Endothelial cell of umbilical vein (primary cell): ENCODE measurements around the gene NFATC2. TPM values are rescaled to one million over a fixed set of nuclear protein-coding genes. Genes with fewer than 3 reads are reported as not detected.
A peak's percentile ranks its signal among the peaks of the same experiment; 100 is the strongest.

ENCODE experiments used
- BruUV-seq: library from RNA; stranded (reverse); fragments of 400-500 nt; replicated peaks from 2 replicates; lab custom pipeline; 2021; lab: Mats Ljungman, UMichigan
- CTCF ChIA-PET: fragments of 300-600, 350-600 bp; sonication (Branson Sonifier 250); formaldehyde crosslinking; loops from one replicate; lab custom pipeline; 2021; ENCODE audit warnings: antibody characterized with exemption, inconsistent platforms; lab: Charles Lee
- POLR2A ChIA-PET: fragments of 300-600, 350-600 bp; sonication (Branson Sonifier 250); formaldehyde crosslinking; loops from one replicate; lab custom pipeline; 2021; ENCODE audit warnings: antibody characterized with exemption, inconsistent platforms; lab: Charles Lee
- DNase-seq: peaks from one replicate; pipeline ENCODE4 v3.0.0-alpha.2; 2011; ENCODE audit warnings: low read depth, low spot score
- FAIRE-seq: peaks from 2 replicates; lab custom pipeline; 2011; peaks lifted over from hg19 to GRCh38; lab: Jason Lieb, UNC
- H2AFZ ChIP-seq: 2 replicates; pipeline ENCODE4 v1.6.0; 2012; ENCODE audit warnings: low read depth, low read length, control low read depth, inconsistent platforms
- H3K27ac ChIP-seq: 2 replicates; pipeline ENCODE4 v1.5.1; 2011; ENCODE audit warnings: low read depth, mild to moderate bottlenecking, control low read depth, low read length, moderate library complexity; ENCODE audit not compliant: insufficient read depth
- H3K27me3 ChIP-seq, 2 experiments: 2 replicates each; pipeline versions ENCODE4 v1.6.0 to v1.6.1; 2011; ENCODE audit warnings: low read length in 2 of 2, mixed read lengths in 1 of 2; ENCODE audit not compliant: control insufficient read depth in 2 of 2, insufficient read depth in 2 of 2
- H3K36me3 ChIP-seq, 2 experiments: 2 replicates in 1 of 2; 3 replicates in 1 of 2; pipeline ENCODE4 v1.5.1; 2011; ENCODE audit warnings: low read length in 2 of 2, mild to moderate bottlenecking in 1 of 2, moderate library complexity in 1 of 2; ENCODE audit not compliant: control insufficient read depth in 2 of 2, insufficient read depth in 2 of 2; ENCODE audit errors: extremely low read depth in 1 of 2
- H3K4me1 ChIP-seq: 3 replicates; pipeline ENCODE4 v1.5.1; 2011; ENCODE audit warnings: mild to moderate bottlenecking, low read length; ENCODE audit not compliant: control insufficient read depth, insufficient read depth; ENCODE audit errors: extremely low read depth
- H3K4me2 ChIP-seq: 2 replicates; pipeline ENCODE4 v1.6.1; 2011; ENCODE audit warnings: low read length, control low read depth, mixed read lengths; ENCODE audit not compliant: insufficient read depth
- H3K4me3 ChIP-seq, 3 experiments: fragments of 200-600 bp in 1 of 3; sonication (generic), shearing (Covaris generic) in 1 of 3; replicated peaks in 1 of 3; 2 replicates each; pipeline ENCODE4 v1.5.1; 2011 to 2016; ENCODE audit warnings: control low read depth in 3 of 3, low read length in 3 of 3, mild to moderate bottlenecking in 2 of 3, inconsistent platforms in 1 of 3, low read depth in 1 of 3, moderate library complexity in 1 of 3; ENCODE audit not compliant: insufficient read depth in 1 of 3
- H3K79me2 ChIP-seq: 2 replicates; pipeline ENCODE4 v1.6.0; 2012; ENCODE audit warnings: low read length, inconsistent platforms; ENCODE audit not compliant: control insufficient read depth, insufficient read depth
- H3K9ac ChIP-seq: replicated peaks from 2 replicates; pipeline ENCODE3; 2011; ENCODE audit warnings: low read length, control low read depth; ENCODE audit not compliant: insufficient read depth; ENCODE audit errors: extremely low read depth
- H3K9me1 ChIP-seq: replicated peaks from 3 replicates; pipeline ENCODE4 v1.6.0; 2011; ENCODE audit warnings: mild to moderate bottlenecking, low read length; ENCODE audit not compliant: control insufficient read depth, insufficient read depth; ENCODE audit errors: extremely low read depth
- H3K9me3 ChIP-seq: replicated peaks from 2 replicates; pipeline ENCODE4 v1.5.1; 2012; ENCODE audit warnings: low read length, inconsistent platforms; ENCODE audit not compliant: control insufficient read depth, insufficient read depth
- H4K20me1 ChIP-seq: replicated peaks from 2 replicates; pipeline ENCODE3; 2011; ENCODE audit warnings: mild to moderate bottlenecking, low read length; ENCODE audit not compliant: control insufficient read depth, insufficient read depth; ENCODE audit errors: extremely low read depth
- CTCF ChIP-seq, 2 donors: IDR thresholded peaks; 1 replicate in 1 of 2; 2 replicates in 1 of 2; pipeline ENCODE4 v1.5.1; 2011; ENCODE audit warnings: low read length in 2 of 2, mild to moderate bottlenecking in 2 of 2, moderate library complexity in 2 of 2, control low read depth in 1 of 2, inconsistent platforms in 1 of 2, low read depth in 1 of 2; ENCODE audit not compliant: insufficient read depth in 1 of 2; ENCODE audit errors: extremely low read depth in 1 of 2
- EZH2 ChIP-seq: IDR thresholded peaks from 2 replicates; pipeline ENCODE4 v1.6.1; 2012; ENCODE audit warnings: borderline replicate concordance, low read depth, mild to moderate bottlenecking, moderate library complexity, low read length, inconsistent platforms; ENCODE audit not compliant: severe bottlenecking
- FOS ChIP-seq: IDR thresholded peaks from 2 replicates; pipeline ENCODE4 v1.6.1; 2011; ENCODE audit warnings: mild to moderate bottlenecking, low read length, moderate library complexity, borderline replicate concordance; ENCODE audit not compliant: insufficient read depth
- GATA2 ChIP-seq: IDR thresholded peaks from 2 replicates; pipeline ENCODE4 v1.7.0; 2011; ENCODE audit warnings: low read depth, mild to moderate bottlenecking, moderate library complexity, mixed read lengths, low read length; ENCODE audit not compliant: insufficient read length, insufficient read depth
- JUN ChIP-seq: IDR thresholded peaks from 2 replicates; pipeline ENCODE4 v1.6.1; 2011; ENCODE audit warnings: borderline replicate concordance, low read depth; ENCODE audit not compliant: insufficient read length, insufficient read depth
- MAX ChIP-seq: IDR thresholded peaks from 2 replicates; pipeline ENCODE4 v1.6.1; 2011; ENCODE audit not compliant: insufficient read depth, insufficient read length
- MYC ChIP-seq: IDR thresholded peaks from one replicate; pipeline ENCODE4 v1.6.1; 2011; ENCODE audit warnings: mild to moderate bottlenecking, low read depth, low read length
- POLR2A ChIP-seq: IDR thresholded peaks from 2 replicates; pipeline ENCODE4 v1.6.1; 2012; ENCODE audit warnings: low read depth, mild to moderate bottlenecking, control low read depth, low read length
- POLR2AphosphoS5 ChIP-seq: IDR thresholded peaks from 2 replicates; pipeline ENCODE4 v1.6.1; 2012; ENCODE audit warnings: low read depth, mild to moderate bottlenecking, control low read depth, low read length, moderate library complexity; ENCODE audit not compliant: insufficient read depth
- dilution Hi-C: fragments of 300-500 bp; cut with MboI; formaldehyde crosslinking; loops from one replicate; pipeline ENCODE4 v1.15.0; 2019; ENCODE audit warnings: low sequenced_read_pairs; ENCODE audit not compliant: extremely low pct_ligation_motif_present
- intact Hi-C: fragments of 100-400 bp; cut with micrococcal nuclease; formaldehyde crosslinking; loops from one replicate; pipeline ENCODE4 v1.10.0; 2022
- polyA plus RNA-seq, 4 experiments: library from polyadenylated mRNA; depleted of rRNA in 3 of 4; stranded (reverse) in 3 of 4; unstranded in 1 of 4; fragments of >200 nt; gene quantifications; 2 replicates each; pipeline versions ENCODE4 v1.2.1 to v1.2.3, GENCODE V29; 2011 to 2012; ENCODE audit warnings: missing spikeins in 1 of 4
- total RNA-seq: library from RNA; stranded (reverse); gene quantifications from 2 replicates; pipeline ENCODE4 v1.2.3, GENCODE V29; 2021

NFATC2 gene
- total and polyA plus RNA-seq, 2 donors (not counting 3 experiments of a cell fraction or from before 2014, with no cell fraction given): 3.1 to 13.0 TPM

- TSS peak; percentile 33 for BruUV-seq
- dilution Hi-C loops: no loop called here
- Histone ChIP-seq H3K9me1 (no peaks in the 10 kb centered on the region), H3K27me3 (no peaks in the 10 kb centered on the region), H3K4me3 (no peak overlapping the region), H4K20me1 (no peaks in the 10 kb centered on the region), H3K36me3 (no peaks in the 10 kb centered on the region), H3K4me2 (peak overlapping the region; percentile 44), H3K9ac (peak overlapping the region; percentile 36), H3K9me3 (no peaks in the 10 kb centered on the region), H3K4me1 (peaks cover 11% of the 10 kb centered on the region), H3K79me2 (no peaks in the 10 kb centered on the region), H2AFZ (peak overlapping the region; percentile 30), H3K27ac (peak overlapping the region; percentile 77)
- TF ChIP-seq POLR2AphosphoS5: no peak
- no peak for TF ChIP-seq MAX
- no peak for TF ChIP-seq MYC
- no peak for TF ChIP-seq GATA2
- TF ChIP-seq JUN: no peak
- TF ChIP-seq CTCF (IDR thresholded peaks at IDR 0.05; ENCODE audit: extremely low read depth in 1 of 2, insufficient read depth in 1 of 2, low read depth in 1 of 2, low read length in 2 of 2): no peak
- TF ChIP-seq POLR2A: no peak
- no peak for TF ChIP-seq FOS
- no peak for TF ChIP-seq EZH2
- CTCF ChIA-PET: interaction anchor here (0.6 to 1.4 kb wide), 8 partner anchors 9 to 512 kb away, joined by 3 to 4 read pairs (median 3); no protein-coding TSS in a partner anchor
- DNase-seq: no peak
- peak; percentile 55 for FAIRE-seq
- intact Hi-C loops: no loop called here
- POLR2A ChIA-PET: no interaction called here
Observed at GRCh38 chr20:51553897-51554486, 11.5 kb upstream of the NFATC2 start.
